Right lobe of liver (tissue), 6 donors: Measurements from ENCODE around the gene SP6. TPM values are rescaled to one million over a fixed set of nuclear protein-coding genes. Genes with fewer than 3 reads are reported as not detected.

Experiments
- ATAC-seq, 4 donors: fragments of 200-7000 bp; cut with Tn5 transposase; one replicate each; pipeline ENCODE4 v1.9.1; 2020; ENCODE audit warnings: mild to moderate bottlenecking in 4 of 4, moderate library complexity in 4 of 4
- DNase-seq, 3 donors: peaks; one replicate each; pipeline ENCODE4 v3.0.0-alpha.2; 2020
- H3K27ac ChIP-seq, 3 donors: fragments of 200-600 bp; one replicate each; pipeline ENCODE4 v1.8.0; 2022
- H3K27me3 ChIP-seq, 2 donors: fragments of 200-600 bp; one replicate each; pipeline ENCODE4 v1.8.0; 2022
- H3K36me3 ChIP-seq, 4 donors: fragments of 200-600 bp; sonication (generic) in 1 of 4; one replicate each; pipeline versions ENCODE4 v1.5.1 to v1.8.0; 2017 to 2022; ENCODE audit warnings: control low read depth in 1 of 4
- H3K4me1 ChIP-seq, 4 donors: fragments of 200-600 bp; sonication (generic) in 1 of 4; one replicate each; pipeline versions ENCODE4 v1.5.1 to v1.8.0; 2017 to 2022; ENCODE audit warnings: control low read depth in 1 of 4
- H3K4me3 ChIP-seq, 3 donors: fragments of 200-600 bp; one replicate each; pipeline ENCODE4 v1.8.0; 2022
- H3K9me3 ChIP-seq, 4 donors: fragments of 200-600 bp; sonication (generic) in 1 of 4; one replicate each; pipeline versions ENCODE4 v1.5.1 to v1.8.0; 2017 to 2022; ENCODE audit warnings: control low read depth in 1 of 4
- POLR2A ChIP-seq: fragments of 450-650 bp; IDR thresholded peaks from one replicate; pipeline ENCODE4 v1.6.1; 2017; ENCODE audit warnings: antibody characterized with exemption, mild to moderate bottlenecking
- WGBS: methylation state at CpG from one replicate; pipeline ENCODE4 v1.1.6; 2018; ENCODE audit warnings: low coverage, low lambda C conversion rate; ENCODE audit not compliant: insufficient coverage; ENCODE audit errors: missing lambda C conversion rate; 5-methylcytosine and 5-hydroxymethylcytosine counted together
- intact Hi-C, 2 donors: fragments of 100-400 bp; cut with DNase I; formaldehyde crosslinking; loops; one replicate each; pipeline versions ENCODE4 v1.11.2 to v1.14.1; 2022
- total RNA-seq, 6 experiments: library from RNA; depleted of rRNA in 2 of 6; stranded (reverse); fragments of >200 nt in 2 of 6; fragmentation: NEBNext Ultra II Directional in 3 of 6; extraction: Animal tissue kit (Norgen Biotek cat#: 25700) in 3 of 6; gene quantifications; one replicate each; pipeline versions ENCODE4 v1.1.0 to v1.2.4, GENCODE V29; 2016 to 2023
- TF ChIP-seq, protein P1 (sequence below), 4 donors: fragments of 200-600 bp in 3 of 4; fragments of 450-650 bp in 1 of 4; IDR thresholded peaks; one replicate each; pipeline versions ENCODE4 v1.5.1 to v1.8.0; 2016 to 2022; ENCODE audit warnings: antibody characterized with exemption in 4 of 4, mild to moderate bottlenecking in 2 of 4
- donor health status: DM: no; HTN: yes; CAD: no.
- donor health status: DM: no; HTN: no; CAD: no.
- donor health status: DM: no; HTN: no; CAD: no.
- donor health status: DM: no; HTN: yes; CAD: no.
- donor health status: DM: no; HTN: yes; CAD: no.

The SP6 gene
- total RNA-seq, 6 experiments from 2014 or later, result 0.09 to 0.12 (median 0.11) TPM; not detected in 3

GRCh38 chr17:47896672-47897490 lies 45.9 kb upstream of the SP6 start:
- intact Hi-C loops, result no loop called here
- ATAC-seq (no peak), DNase-seq (no peak)
- peaks cover 0 to 22% (median 0%) of the 10 kb centered on the region in 4 donors for H3K4me1 ChIP-seq
- H3K4me3 ChIP-seq, result peak overlapping the region; percentile 65 to 89 (median 80)
- no peaks in the 10 kb centered on the region for H3K27me3 ChIP-seq
- WGBS, result 5% methylated on average over 10 of the region's 22 CpGs
- H3K27ac ChIP-seq, result peak overlapping the region; percentile 96 to 99 (median 96)
- TF ChIP-seq POLR2A, result no peak
- TF ChIP-seq, protein P1, sequence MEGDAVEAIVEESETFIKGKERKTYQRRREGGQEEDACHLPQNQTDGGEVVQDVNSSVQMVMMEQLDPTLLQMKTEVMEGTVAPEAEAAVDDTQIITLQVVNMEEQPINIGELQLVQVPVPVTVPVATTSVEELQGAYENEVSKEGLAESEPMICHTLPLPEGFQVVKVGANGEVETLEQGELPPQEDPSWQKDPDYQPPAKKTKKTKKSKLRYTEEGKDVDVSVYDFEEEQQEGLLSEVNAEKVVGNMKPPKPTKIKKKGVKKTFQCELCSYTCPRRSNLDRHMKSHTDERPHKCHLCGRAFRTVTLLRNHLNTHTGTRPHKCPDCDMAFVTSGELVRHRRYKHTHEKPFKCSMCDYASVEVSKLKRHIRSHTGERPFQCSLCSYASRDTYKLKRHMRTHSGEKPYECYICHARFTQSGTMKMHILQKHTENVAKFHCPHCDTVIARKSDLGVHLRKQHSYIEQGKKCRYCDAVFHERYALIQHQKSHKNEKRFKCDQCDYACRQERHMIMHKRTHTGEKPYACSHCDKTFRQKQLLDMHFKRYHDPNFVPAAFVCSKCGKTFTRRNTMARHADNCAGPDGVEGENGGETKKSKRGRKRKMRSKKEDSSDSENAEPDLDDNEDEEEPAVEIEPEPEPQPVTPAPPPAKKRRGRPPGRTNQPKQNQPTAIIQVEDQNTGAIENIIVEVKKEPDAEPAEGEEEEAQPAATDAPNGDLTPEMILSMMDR (IDR thresholded peaks at IDR 0.05), result no peak
- no peaks in the 10 kb centered on the region for H3K9me3 ChIP-seq
- H3K36me3 ChIP-seq, result no peaks in the 10 kb centered on the region

GRCh38 chr17:47895856-47896671 lies 45.1 kb upstream of the SP6 start, which contains the start of gene SP2:
Gene SP2 (plus strand): TSS chr17:47896236. CDS start chr17:47896287, 51 bp downstream.
- WGBS, result 0% methylated on average over 4 of the region's 70 CpGs

DNA sequence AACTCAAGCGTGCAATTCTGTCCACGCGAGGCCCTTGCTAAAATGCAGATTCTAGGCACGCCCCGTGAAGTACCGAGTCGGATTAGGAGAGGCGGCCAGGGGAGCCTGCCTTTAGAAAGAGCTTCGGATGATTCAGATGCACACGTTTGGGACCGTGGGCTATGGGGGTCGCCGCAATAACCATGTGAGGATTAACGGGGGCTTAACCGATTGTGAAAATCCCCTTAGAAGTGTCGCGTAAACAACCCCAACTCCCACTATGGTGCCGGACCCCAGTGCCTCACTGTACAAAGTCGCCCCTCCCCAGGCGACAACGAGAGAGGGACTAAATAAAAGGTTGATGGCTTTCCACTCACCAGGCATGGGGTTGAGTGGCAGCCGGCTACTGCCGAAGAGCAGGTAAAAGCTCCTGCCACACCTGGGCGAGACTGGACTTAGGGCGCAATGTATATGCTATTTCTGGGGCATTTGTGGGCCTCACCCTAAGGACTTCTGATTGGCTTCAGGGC lies 44.4 kb upstream of the SP6 start:
- Histone ChIP-seq H3K27ac (peak overlapping the region; percentile 80 to 89 (median 87)), H3K4me3 (peak overlapping the region; percentile 67 to 89 (median 69)), H3K9me3 (no peaks in the 10 kb centered on the region), H3K36me3 (no peaks in the 10 kb centered on the region), H3K27me3 (no peaks in the 10 kb centered on the region), H3K4me1 (peaks cover 0 to 22% (median 0%) of the 10 kb centered on the region in 4 donors)
- ATAC-seq, result peak in 1 of 4 donors; percentile 1
- intact Hi-C loops, result no loop called here
- TF ChIP-seq POLR2A, result peak; percentile 80
- TF ChIP-seq, protein P1 (IDR thresholded peaks at IDR 0.05), result no peak
- 0% methylated on average over 2 of the region's 25 CpGs for WGBS
- DNase-seq, result no peak

More at GRCh38 chr17:47895856-47896671, 45.1 kb upstream of the SP6 start, which contains the start of gene SP2:
- no peaks in the 10 kb centered on the region for H3K9me3 ChIP-seq
- H3K36me3 ChIP-seq, result no peaks in the 10 kb centered on the region
- peak within 1 kb of the TSS; percentile 96 to 99 (median 96) for H3K27ac ChIP-seq
- peak within 1 kb of the TSS; percentile 69 to 89 (median 80) for H3K4me3 ChIP-seq
- peak; percentile 90 to 95 (median 93) for ATAC-seq
- TF ChIP-seq, protein P1 (IDR thresholded peaks at IDR 0.05), result peak in 3 of 4 donors; percentile 26 to 50 (median 39)
- TF ChIP-seq POLR2A, result peak; percentile 80
- H3K4me1 ChIP-seq, result peaks cover 0 to 22% (median 0%) of the 10 kb centered on the region in 4 donors
- intact Hi-C loops, result no loop called here
- DNase-seq, result peak; percentile 98 to 99 (median 99)
- no peaks in the 10 kb centered on the region for H3K27me3 ChIP-seq
